ENCODE data around the gene ZNF789. TPM values are rescaled to one million over a fixed set of nuclear protein-coding genes. Genes with fewer than 3 reads are reported as not detected.

Gene ZNF789
- total RNA-seq, 4 donors from 2014 or later = 23.8 to 44.8 (median 36.8) TPM

DNA sequence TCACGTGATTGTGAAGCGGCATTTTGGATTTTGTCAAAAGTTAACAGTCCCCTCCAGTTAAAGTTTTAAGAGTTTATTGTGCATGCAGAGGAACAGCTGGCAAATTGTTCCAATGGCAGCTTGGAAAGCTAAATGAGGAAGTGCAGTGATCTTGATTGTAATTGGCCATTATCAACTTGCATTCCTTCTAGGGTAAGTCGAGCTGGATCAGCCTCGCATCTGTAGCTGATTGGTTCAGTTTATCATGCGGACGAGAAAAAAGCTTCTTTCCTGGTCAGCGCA is 566 bp downstream of the ZNF789 start:
- peaks cover 0 to 10% (median 4%) of the 10 kb centered on the region in 4 donors for H3K4me1 ChIP-seq
- no peaks in the 10 kb centered on the region for H3K9me3 ChIP-seq
- H3K27me3 ChIP-seq = no peaks in the 10 kb centered on the region
- TF ChIP-seq, protein P1, sequence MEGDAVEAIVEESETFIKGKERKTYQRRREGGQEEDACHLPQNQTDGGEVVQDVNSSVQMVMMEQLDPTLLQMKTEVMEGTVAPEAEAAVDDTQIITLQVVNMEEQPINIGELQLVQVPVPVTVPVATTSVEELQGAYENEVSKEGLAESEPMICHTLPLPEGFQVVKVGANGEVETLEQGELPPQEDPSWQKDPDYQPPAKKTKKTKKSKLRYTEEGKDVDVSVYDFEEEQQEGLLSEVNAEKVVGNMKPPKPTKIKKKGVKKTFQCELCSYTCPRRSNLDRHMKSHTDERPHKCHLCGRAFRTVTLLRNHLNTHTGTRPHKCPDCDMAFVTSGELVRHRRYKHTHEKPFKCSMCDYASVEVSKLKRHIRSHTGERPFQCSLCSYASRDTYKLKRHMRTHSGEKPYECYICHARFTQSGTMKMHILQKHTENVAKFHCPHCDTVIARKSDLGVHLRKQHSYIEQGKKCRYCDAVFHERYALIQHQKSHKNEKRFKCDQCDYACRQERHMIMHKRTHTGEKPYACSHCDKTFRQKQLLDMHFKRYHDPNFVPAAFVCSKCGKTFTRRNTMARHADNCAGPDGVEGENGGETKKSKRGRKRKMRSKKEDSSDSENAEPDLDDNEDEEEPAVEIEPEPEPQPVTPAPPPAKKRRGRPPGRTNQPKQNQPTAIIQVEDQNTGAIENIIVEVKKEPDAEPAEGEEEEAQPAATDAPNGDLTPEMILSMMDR (IDR thresholded peaks at IDR 0.05) = no peak
- TF ChIP-seq POLR2A (IDR thresholded peaks at IDR 0.05) = no peak
- peak overlapping the region; percentile 68 to 96 (median 81) for H3K4me3 ChIP-seq
- DNase-seq = no peak
- peak overlapping the region in 3 of 4 donors; percentile 85 to 93 (median 86) for H3K27ac ChIP-seq
- H3K36me3 ChIP-seq = peaks cover 0 to 5% (median 0%) of the 10 kb centered on the region in 3 donors

DNA sequence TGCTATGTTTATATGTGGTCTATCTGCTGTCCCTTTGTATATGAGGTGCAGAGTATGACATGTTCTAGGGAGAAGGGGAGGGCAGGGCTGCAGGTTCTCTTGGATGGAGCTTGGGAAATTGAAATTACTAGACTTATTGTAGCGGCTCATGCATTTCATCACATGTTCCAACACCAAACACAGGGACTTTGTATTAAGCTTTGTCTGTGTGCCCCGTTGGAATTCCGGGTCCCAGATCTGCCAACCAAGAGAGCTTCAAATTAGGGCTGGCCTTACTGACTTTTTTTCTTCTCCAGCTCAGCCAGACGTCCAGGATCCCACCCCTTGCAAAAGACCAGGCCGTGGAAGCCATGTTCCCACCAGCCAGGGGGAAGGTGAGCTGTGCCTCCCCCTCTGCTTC is 3.4 kb downstream of the ZNF789 start:
- DNase-seq = no peak
- H3K27me3 ChIP-seq = no peaks in the 10 kb centered on the region
- H3K4me1 ChIP-seq = peaks cover 0 to 15% (median 7%) of the 10 kb centered on the region in 4 donors
- no peak overlapping the region for H3K27ac ChIP-seq
- no peak for TF ChIP-seq POLR2A (IDR thresholded peaks at IDR 0.05)
- TF ChIP-seq, protein P1 (IDR thresholded peaks at IDR 0.05) = no peak
- H3K4me3 ChIP-seq = no peak overlapping the region
- peaks cover 0 to 16% (median 0%) of the 10 kb centered on the region in 3 donors for H3K36me3 ChIP-seq
- H3K9me3 ChIP-seq = no peaks in the 10 kb centered on the region

- Histone ChIP-seq H3K27ac (no peak overlapping the region), H3K9me3 (no peaks in the 10 kb centered on the region), H3K27me3 (no peaks in the 10 kb centered on the region), H3K4me3 (no peak overlapping the region), H3K36me3 (peaks cover 0 to 38% (median 0%) of the 10 kb centered on the region in 3 donors), H3K4me1 (peaks cover 0 to 9% (median 4%) of the 10 kb centered on the region in 4 donors)
- DNase-seq = no peak
- TF ChIP-seq, protein P1 (IDR thresholded peaks at IDR 0.05) = no peak
- no peak for TF ChIP-seq POLR2A (IDR thresholded peaks at IDR 0.05)
Observed at GRCh38 chr7:99478464-99479440, 6.1 kb downstream of the ZNF789 start.

DNA sequence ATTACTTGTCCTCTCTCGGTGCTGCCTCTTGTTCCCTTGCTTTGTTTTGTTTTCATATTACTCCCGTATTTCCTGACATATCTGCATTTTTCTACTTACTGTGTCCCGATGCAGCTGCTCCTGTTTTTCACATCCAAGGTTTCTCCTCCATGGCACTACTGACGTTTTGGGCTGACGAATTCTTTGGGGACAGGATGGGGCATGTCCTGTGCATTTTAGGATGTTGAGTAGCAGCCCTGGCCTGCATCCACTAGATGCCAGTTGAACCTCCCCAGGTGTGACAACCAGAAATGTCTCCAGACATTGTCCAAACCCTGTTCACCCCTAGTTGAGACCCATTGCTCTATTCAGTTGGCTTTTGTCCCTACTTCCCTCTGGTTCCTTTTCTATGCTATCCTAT is 12.4 kb downstream of the ZNF789 start:
- no peak overlapping the region for H3K27ac ChIP-seq
- no peaks in the 10 kb centered on the region for H3K4me1 ChIP-seq
- no peak for DNase-seq
- H3K27me3 ChIP-seq = no peaks in the 10 kb centered on the region
- no peak overlapping the region for H3K4me3 ChIP-seq
- H3K9me3 ChIP-seq = no peaks in the 10 kb centered on the region
- peaks cover 0 to 50% (median 0%) of the 10 kb centered on the region in 3 donors for H3K36me3 ChIP-seq
- TF ChIP-seq, protein P1 (IDR thresholded peaks at IDR 0.05) = no peak
- no peak for TF ChIP-seq POLR2A (IDR thresholded peaks at IDR 0.05)

DNA sequence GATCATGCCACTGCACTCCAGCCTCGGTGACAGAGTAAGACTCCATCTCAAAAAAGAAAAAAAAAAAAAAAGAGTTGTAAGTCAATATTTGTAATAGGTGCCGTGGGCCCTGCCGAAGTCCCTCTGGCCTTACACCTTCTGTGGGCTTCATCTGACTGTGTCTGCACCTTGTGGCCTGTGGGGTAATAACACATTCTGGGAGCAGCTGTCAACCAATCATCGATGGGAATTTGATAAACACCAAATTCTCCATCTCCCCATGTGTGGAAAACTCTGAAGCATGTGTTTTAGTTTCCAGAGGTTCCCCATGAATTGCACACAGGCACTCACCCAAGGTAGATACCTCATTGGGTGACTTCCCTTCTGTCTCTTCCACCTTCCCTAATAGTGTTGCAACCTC is 16.5 kb downstream of the ZNF789 start:
- no peak overlapping the region for H3K27ac ChIP-seq
- H3K4me3 ChIP-seq = no peak overlapping the region
- H3K9me3 ChIP-seq = peaks cover 0 to 13% (median 6%) of the 10 kb centered on the region in 4 donors
- no peak for TF ChIP-seq POLR2A (IDR thresholded peaks at IDR 0.05)
- TF ChIP-seq, protein P1 (IDR thresholded peaks at IDR 0.05) = no peak
- no peaks in the 10 kb centered on the region for H3K27me3 ChIP-seq
- no peaks in the 10 kb centered on the region for H3K4me1 ChIP-seq
- peaks cover 0 to 44% (median 3%) of the 10 kb centered on the region in 3 donors for H3K36me3 ChIP-seq
- DNase-seq = no peak

Measured in Peyer's patch (tissue), 4 donors.